ACC112 (cell line): ENCODE data around the gene MYO1D.

Source experiments
- H2AFZ ChIP-seq: fragments of 200-600 bp; sonication (generic); one replicate; pipeline ENCODE4 v1.6.0; 2017; ENCODE audit warnings: antibody characterized with exemption, low read length; ENCODE audit not compliant: unreplicated experiment
- H3K27ac ChIP-seq: fragments of 200-600 bp; sonication (generic); 2 replicates; pipeline ENCODE4 v1.5.1; 2014; ENCODE audit warnings: low read depth, mild to moderate bottlenecking, antibody characterized with exemption, low read length, moderate library complexity
- H3K27me3 ChIP-seq: fragments of 200-600 bp; sonication (generic); 2 replicates; pipeline ENCODE4 v1.6.1; 2014; ENCODE audit warnings: mild to moderate bottlenecking, antibody characterized with exemption, low read length, moderate library complexity, mixed read lengths; ENCODE audit not compliant: insufficient read depth
- H3K36me3 ChIP-seq: fragments of 200-600 bp; sonication (generic); 2 replicates; pipeline ENCODE4 v1.6.1; 2016; ENCODE audit warnings: mild to moderate bottlenecking, antibody characterized with exemption, low read length, moderate library complexity, mixed read lengths; ENCODE audit not compliant: insufficient read depth
- H3K4me1 ChIP-seq: fragments of 200-600 bp; sonication (generic); one replicate; pipeline ENCODE4 v1.6.1; 2016; ENCODE audit warnings: low read length, mixed read lengths; ENCODE audit not compliant: insufficient read depth, unreplicated experiment, control insufficient read depth
- H3K4me3 ChIP-seq: fragments of 200-600 bp; sonication (generic); 2 replicates; pipeline ENCODE4 v1.5.1; 2014; ENCODE audit warnings: mild to moderate bottlenecking, low read depth, low read length
- H3K79me2 ChIP-seq: fragments of 200-600 bp; sonication (generic); one replicate; pipeline ENCODE4 v1.6.0; 2016; ENCODE audit warnings: low read length; ENCODE audit not compliant: control insufficient read depth, unreplicated experiment, insufficient read depth

The MYO1D gene

DNA sequence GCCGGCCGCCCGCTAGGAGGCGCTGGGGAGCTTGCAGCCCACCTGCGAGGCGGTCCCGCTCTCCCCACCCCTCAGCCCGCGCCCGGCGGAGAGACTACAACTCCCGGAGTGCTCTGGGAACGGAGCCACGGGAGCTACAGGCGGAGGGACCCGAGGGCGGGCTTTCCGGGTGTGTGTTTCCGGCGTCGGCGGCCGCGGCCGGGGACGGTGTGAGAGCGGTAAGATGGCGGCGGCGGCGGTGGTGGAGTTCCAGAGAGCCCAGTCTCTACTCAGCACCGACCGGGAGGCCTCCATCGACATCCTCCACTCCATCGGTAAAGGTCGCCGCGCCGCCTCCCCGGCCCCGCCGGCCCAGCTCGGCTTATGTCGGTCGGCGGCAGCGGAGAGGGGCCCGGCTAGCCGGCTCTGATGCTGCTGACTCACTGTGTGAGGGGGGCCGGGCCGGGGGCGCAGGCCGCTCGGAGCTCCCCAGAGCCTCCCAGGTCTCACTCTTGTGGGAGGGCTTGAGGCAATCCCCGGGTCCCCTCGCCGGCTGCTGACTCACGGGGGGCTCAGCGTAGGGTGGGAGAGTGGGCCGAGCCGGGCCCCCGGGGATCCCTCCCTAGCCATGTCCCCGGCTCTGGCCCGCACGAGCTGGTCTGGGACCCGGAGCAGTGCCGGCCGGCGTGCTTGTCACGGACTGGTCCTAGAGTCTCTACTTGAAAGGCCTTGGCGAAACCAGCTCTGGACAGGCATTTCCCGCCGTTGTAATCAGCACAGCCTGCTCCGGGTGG lies 432.4 kb downstream of the MYO1D start, which contains the start of gene PSMD11:
PSMD11 (plus strand) TSS at position 210 of the 773 bp plus-strand sequence; CDS start at position 224, 14 bp downstream.
- Histone ChIP-seq H3K4me1 (peaks cover 17% of the 10 kb centered on the region), H3K27ac (peak within 1 kb of the TSS; percentile 86), H3K36me3 (peaks cover 20% of the 10 kb centered on the region), H3K27me3 (no peaks in the 10 kb centered on the region), H2AFZ (peak within 1 kb of the TSS; percentile 46), H3K79me2 (peaks cover 49% of the 10 kb centered on the region), H3K4me3 (peak within 1 kb of the TSS; percentile 97)

- Histone ChIP-seq H2AFZ (peak overlapping the region; percentile 46), H3K79me2 (peaks cover 43% of the 10 kb centered on the region), H3K27me3 (no peaks in the 10 kb centered on the region), H3K4me3 (peak overlapping the region; percentile 97), H3K27ac (no peak overlapping the region), H3K36me3 (peaks cover 17% of the 10 kb centered on the region), H3K4me1 (peaks cover 17% of the 10 kb centered on the region)
Observed at GRCh38 chr17:32443827-32444300, 433.1 kb downstream of the MYO1D start.
